SU-DHL-6 (cell line): ENCODE results near the gene TDRD9.

ENCODE experiments used
- H2AFZ ChIP-seq: fragments of 200-600 bp; sonication (generic); 2 replicates; pipeline ENCODE4 v1.6.1; 2014; ENCODE audit warnings: low read depth, mild to moderate bottlenecking, moderate library complexity, mixed read lengths, antibody characterized with exemption, low read length; ENCODE audit not compliant: severe bottlenecking
- H3F3A ChIP-seq: fragments of 200-600 bp; shearing (Covaris generic); 2 replicates; pipeline ENCODE4 v1.6.0; 2016; ENCODE audit warnings: antibody characterized with exemption, mild to moderate bottlenecking; ENCODE audit not compliant: insufficient read depth
- H3K27ac ChIP-seq: fragments of 200-600 bp; sonication (generic); 2 replicates; pipeline ENCODE4 v1.5.1; 2016; ENCODE audit warnings: low read depth, mild to moderate bottlenecking, low read length, moderate library complexity, mixed read lengths
- H3K27me3 ChIP-seq: fragments of 200-600 bp; sonication (generic), shearing (Covaris generic); 2 replicates; pipeline ENCODE4 v1.6.0; 2014; ENCODE audit warnings: mild to moderate bottlenecking, low read length
- H3K36me3 ChIP-seq: fragments of 200-600 bp; sonication (generic); 2 replicates; pipeline ENCODE4 v1.6.1; 2014; ENCODE audit warnings: mild to moderate bottlenecking, low read length, mixed read lengths
- H3K4me2 ChIP-seq: fragments of 300-600, 200-600 bp; shearing (Covaris generic), sonication (generic); 2 replicates; pipeline ENCODE4 v1.6.0; 2014; ENCODE audit warnings: low read length, low read depth, mild to moderate bottlenecking; ENCODE audit not compliant: poor library complexity, severe bottlenecking
- H3K4me3 ChIP-seq: fragments of 200-600 bp; sonication (generic); 2 replicates; pipeline ENCODE4 v1.5.1; 2014; ENCODE audit warnings: antibody characterized with exemption, low read length, mild to moderate bottlenecking, mixed read lengths; ENCODE audit not compliant: insufficient read depth, poor library complexity, severe bottlenecking
- H3K79me2 ChIP-seq: fragments of 200-600 bp; sonication (generic); 2 replicates; pipeline ENCODE4 v1.6.1; 2014; ENCODE audit warnings: mild to moderate bottlenecking, low read length, moderate library complexity; ENCODE audit not compliant: insufficient read depth
- H3K9ac ChIP-seq: fragments of 200-600 bp; sonication (generic); 2 replicates; pipeline ENCODE4 v1.7.0; 2014; ENCODE audit warnings: mild to moderate bottlenecking, low read length
- H3K9me2 ChIP-seq: fragments of 200-600 bp; sonication (generic); replicated peaks from 2 replicates; pipeline ENCODE4 v1.6.1; 2014; ENCODE audit warnings: low read length; ENCODE audit not compliant: insufficient read depth
- H3K9me3 ChIP-seq: fragments of 200-600 bp; sonication (generic); 2 replicates; pipeline ENCODE4 v1.6.1; 2014; ENCODE audit warnings: low read length, mixed read lengths; ENCODE audit not compliant: insufficient read depth
- H4K20me1 ChIP-seq: fragments of 200-600 bp; sonication (generic); 2 replicates; pipeline ENCODE4 v1.6.1; 2014; ENCODE audit warnings: low read depth, mild to moderate bottlenecking, antibody characterized with exemption, low read length, moderate library complexity, mixed read lengths
- EZH2phosphoT487 ChIP-seq: fragments of 200-600 bp; sonication (generic), shearing (Covaris generic); conservative IDR thresholded peaks from 2 replicates; pipeline ENCODE4 v1.6.1; 2018; ENCODE audit warnings: mild to moderate bottlenecking, antibody characterized with exemption, low read length, moderate library complexity, mixed read lengths
- TF ChIP-seq, protein P1 (sequence below): fragments of 200-600 bp; sonication (generic); IDR thresholded peaks from one replicate; pipeline ENCODE4 v1.5.1; 2017; ENCODE audit warnings: antibody characterized with exemption, mild to moderate bottlenecking, low read length, moderate library complexity; ENCODE audit not compliant: insufficient read depth, poor library complexity, severe bottlenecking

The TDRD9 gene

DNA sequence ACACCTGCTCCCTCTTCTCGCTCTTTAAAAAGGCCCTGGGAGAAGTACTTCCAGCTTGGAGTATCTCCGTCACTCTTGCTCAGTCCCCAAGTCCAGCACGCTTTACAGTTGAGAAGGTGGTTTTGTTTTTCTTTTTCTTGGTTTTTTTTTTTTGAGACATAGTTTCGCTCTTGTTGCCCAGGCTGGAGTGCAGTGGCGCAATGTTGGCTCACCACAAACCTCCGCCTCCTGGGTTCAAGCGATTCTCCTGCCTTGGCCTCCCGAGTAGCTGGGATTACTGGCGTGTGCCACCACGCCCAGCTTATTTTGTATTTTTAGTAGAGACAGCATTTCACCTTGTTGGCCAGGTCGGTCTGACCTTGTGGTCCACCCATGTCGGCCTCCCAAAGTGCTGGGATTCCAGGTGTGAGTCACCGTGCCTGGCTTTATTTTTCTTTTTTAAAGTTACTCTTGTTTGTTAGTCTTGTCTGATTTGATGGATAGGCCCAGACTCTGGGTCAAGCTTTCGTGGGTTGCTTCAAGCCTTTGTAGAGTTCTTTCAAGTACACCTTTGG, 1.9 kb downstream of the TDRD9 start:
- no peak overlapping the region for H2AFZ ChIP-seq
- H3K9ac ChIP-seq: no peak overlapping the region
- no peaks in the 10 kb centered on the region for H3K9me2 ChIP-seq
- H4K20me1 ChIP-seq: no peaks in the 10 kb centered on the region
- H3K79me2 ChIP-seq: no peaks in the 10 kb centered on the region
- no peaks in the 10 kb centered on the region for H3F3A ChIP-seq
- no peaks in the 10 kb centered on the region for H3K27me3 ChIP-seq
- no peaks in the 10 kb centered on the region for H3K9me3 ChIP-seq
- H3K4me3 ChIP-seq: no peak overlapping the region
- H3K27ac ChIP-seq: no peak overlapping the region
- H3K36me3 ChIP-seq: no peaks in the 10 kb centered on the region
- TF ChIP-seq, protein P1, sequence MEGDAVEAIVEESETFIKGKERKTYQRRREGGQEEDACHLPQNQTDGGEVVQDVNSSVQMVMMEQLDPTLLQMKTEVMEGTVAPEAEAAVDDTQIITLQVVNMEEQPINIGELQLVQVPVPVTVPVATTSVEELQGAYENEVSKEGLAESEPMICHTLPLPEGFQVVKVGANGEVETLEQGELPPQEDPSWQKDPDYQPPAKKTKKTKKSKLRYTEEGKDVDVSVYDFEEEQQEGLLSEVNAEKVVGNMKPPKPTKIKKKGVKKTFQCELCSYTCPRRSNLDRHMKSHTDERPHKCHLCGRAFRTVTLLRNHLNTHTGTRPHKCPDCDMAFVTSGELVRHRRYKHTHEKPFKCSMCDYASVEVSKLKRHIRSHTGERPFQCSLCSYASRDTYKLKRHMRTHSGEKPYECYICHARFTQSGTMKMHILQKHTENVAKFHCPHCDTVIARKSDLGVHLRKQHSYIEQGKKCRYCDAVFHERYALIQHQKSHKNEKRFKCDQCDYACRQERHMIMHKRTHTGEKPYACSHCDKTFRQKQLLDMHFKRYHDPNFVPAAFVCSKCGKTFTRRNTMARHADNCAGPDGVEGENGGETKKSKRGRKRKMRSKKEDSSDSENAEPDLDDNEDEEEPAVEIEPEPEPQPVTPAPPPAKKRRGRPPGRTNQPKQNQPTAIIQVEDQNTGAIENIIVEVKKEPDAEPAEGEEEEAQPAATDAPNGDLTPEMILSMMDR: no peak
- no peak for TF ChIP-seq EZH2phosphoT487
- H3K4me2 ChIP-seq: no peak overlapping the region

DNA sequence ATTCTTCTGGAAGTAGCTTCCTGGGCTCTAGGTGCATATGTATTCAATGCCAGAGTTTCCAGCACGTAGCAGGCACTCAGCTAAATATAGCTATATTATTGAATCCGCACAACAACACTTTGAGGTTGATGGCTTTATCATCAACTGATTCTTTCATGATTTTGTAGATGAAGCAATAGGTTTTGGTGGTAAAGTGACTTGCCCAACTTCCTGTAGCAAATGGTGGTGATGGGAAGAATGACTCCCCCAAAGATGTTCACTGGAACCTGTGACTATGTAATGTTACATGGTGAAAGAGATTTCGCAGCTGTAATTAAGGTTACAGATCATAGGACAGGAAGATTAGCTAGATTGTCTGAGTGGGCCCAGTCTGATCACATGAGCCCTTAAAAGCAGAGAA, 3.2 kb downstream of the TDRD9 start:
- Histone ChIP-seq H3K9me3 (no peaks in the 10 kb centered on the region), H3K79me2 (no peaks in the 10 kb centered on the region), H3K4me2 (no peak overlapping the region), H2AFZ (no peak overlapping the region), H3K27ac (no peak overlapping the region), H3K36me3 (no peaks in the 10 kb centered on the region), H3K9ac (no peak overlapping the region), H3F3A (no peaks in the 10 kb centered on the region), H3K27me3 (no peaks in the 10 kb centered on the region), H4K20me1 (no peaks in the 10 kb centered on the region), H3K9me2 (no peaks in the 10 kb centered on the region), H3K4me3 (no peak overlapping the region)
- TF ChIP-seq, protein P1: no peak
- no peak for TF ChIP-seq EZH2phosphoT487

DNA sequence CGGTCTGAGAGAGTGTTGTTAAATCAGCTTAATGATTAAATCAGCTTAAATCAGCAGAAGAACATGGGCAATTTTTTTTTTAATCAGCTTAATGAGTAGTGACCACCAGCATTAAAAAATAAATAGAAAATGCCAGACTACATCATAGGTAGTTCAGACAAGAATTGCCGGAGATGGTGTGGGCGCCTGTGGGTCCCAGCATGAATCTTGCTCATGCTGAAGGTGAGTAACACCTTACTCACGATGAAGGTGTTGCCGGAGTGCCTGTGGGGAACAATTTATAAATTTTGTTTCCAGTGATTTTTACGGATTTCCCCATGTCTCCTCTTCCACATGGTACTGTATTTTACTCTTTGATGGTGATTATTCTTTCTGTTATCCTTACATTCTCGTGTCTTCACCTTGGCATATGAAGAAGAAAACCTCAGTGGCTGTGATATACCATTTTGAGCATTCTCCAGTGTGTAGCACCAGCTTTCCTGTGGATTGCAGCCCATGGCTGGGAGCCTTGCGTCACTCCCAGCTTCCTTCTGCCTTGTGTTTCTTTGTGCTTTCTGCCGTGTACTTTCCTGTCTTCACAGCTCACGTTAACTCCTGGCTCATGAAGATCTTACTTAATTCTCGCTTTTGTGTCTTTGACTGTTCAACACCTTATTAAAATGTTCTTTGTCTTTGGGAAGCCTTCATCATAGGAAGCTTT, 4.7 kb downstream of the TDRD9 start:
- H3K27me3 ChIP-seq: no peaks in the 10 kb centered on the region
- H3K9ac ChIP-seq: no peak overlapping the region
- H3K27ac ChIP-seq: no peak overlapping the region
- H3K4me2 ChIP-seq: no peak overlapping the region
- H3K79me2 ChIP-seq: no peaks in the 10 kb centered on the region
- H3F3A ChIP-seq: no peaks in the 10 kb centered on the region
- H3K36me3 ChIP-seq: no peaks in the 10 kb centered on the region
- no peak overlapping the region for H3K4me3 ChIP-seq
- no peak overlapping the region for H2AFZ ChIP-seq
- H3K9me2 ChIP-seq: no peaks in the 10 kb centered on the region
- H4K20me1 ChIP-seq: no peaks in the 10 kb centered on the region
- H3K9me3 ChIP-seq: no peaks in the 10 kb centered on the region
- no peak for TF ChIP-seq EZH2phosphoT487
- TF ChIP-seq, protein P1: no peak
